Neural progenitor cell (in vitro differentiated cells): Measurements from ENCODE around the gene PAX5.

Experiments used
- CTCF ChIP-seq: fragments of 200-600 bp; sonication (generic); IDR thresholded peaks from 2 replicates; pipeline ENCODE4 v1.5.1; 2017; ENCODE audit warnings: antibody characterized with exemption, mild to moderate bottlenecking
- EZH2 ChIP-seq: fragments of 200-600 bp; sonication (generic); IDR thresholded peaks from 2 replicates; pipeline ENCODE4 v1.6.1; 2017; ENCODE audit warnings: antibody characterized with exemption, mild to moderate bottlenecking, moderate library complexity
- EZH2phosphoT487 ChIP-seq: fragments of 200-600 bp; sonication (generic); IDR thresholded peaks from 2 replicates; pipeline ENCODE4 v1.6.1; 2017; ENCODE audit warnings: antibody characterized with exemption

- TF ChIP-seq CTCF (no peak), EZH2 (no peak), EZH2phosphoT487 (no peak)
Observed at GRCh38 chr9:37040508-37041127, 6.5 kb upstream of the PAX5 start.
